Bronchial epithelial cell (primary cell): ENCODE measurements around the gene SNPH. TPM values are rescaled to one million over a fixed set of nuclear protein-coding genes. Genes with fewer than 3 reads are reported as not detected.

Source experiments
- DNase-seq: peaks from one replicate; pipeline ENCODE4 v3.0.0-alpha.2; 2010; ENCODE audit warnings: low read depth
- FAIRE-seq: peaks from 2 replicates; lab custom pipeline; 2011; peaks lifted over from hg19 to GRCh38; lab: Jason Lieb, UNC
- H3K27me3 ChIP-seq: 2 replicates; pipeline ENCODE4 v1.5.1; 2011; ENCODE audit warnings: low read length; ENCODE audit not compliant: control insufficient read depth, insufficient read depth
- H3K36me3 ChIP-seq: 2 replicates; pipeline ENCODE4 v1.5.1; 2011; ENCODE audit warnings: low read length; ENCODE audit not compliant: control insufficient read depth, insufficient read depth
- H3K4me3 ChIP-seq: 2 replicates; pipeline ENCODE4 v1.5.1; 2011; ENCODE audit warnings: mild to moderate bottlenecking, low read depth, low read length, control low read depth
- CTCF ChIP-seq: IDR thresholded peaks from 2 replicates; pipeline ENCODE4 v1.5.1; 2011; ENCODE audit warnings: mild to moderate bottlenecking, moderate library complexity, low read length, control low read depth, inconsistent platforms; ENCODE audit not compliant: insufficient read depth, severe bottlenecking
- total RNA-seq: library from RNA; depleted of rRNA; stranded (reverse); fragments of >200 nt; gene quantifications from 2 replicates; pipeline ENCODE4 v1.2.1, GENCODE V29; 2014

Gene SNPH
- total RNA-seq, 1 donor from 2014 or later: 1.8 TPM

GRCh38 chr20:1274485-1275311 lies 8.6 kb downstream of the SNPH start:
- no peak for FAIRE-seq
- no peak overlapping the region for H3K4me3 ChIP-seq
- no peak for DNase-seq
- no peaks in the 10 kb centered on the region for H3K36me3 ChIP-seq
- TF ChIP-seq CTCF: no peak
- H3K27me3 ChIP-seq: no peaks in the 10 kb centered on the region

- FAIRE-seq (no peak), DNase-seq (no peak)
- no peaks in the 10 kb centered on the region for H3K27me3 ChIP-seq
- TF ChIP-seq CTCF: no peak
- H3K4me3 ChIP-seq: no peak overlapping the region
- H3K36me3 ChIP-seq: no peaks in the 10 kb centered on the region
Measured at GRCh38 chr20:1275919-1276318, 9.8 kb downstream of the SNPH start.

- DNase-seq: no peak
- H3K27me3 ChIP-seq: no peaks in the 10 kb centered on the region
- TF ChIP-seq CTCF: no peak
- no peaks in the 10 kb centered on the region for H3K36me3 ChIP-seq
- H3K4me3 ChIP-seq: no peak overlapping the region
- FAIRE-seq: peak; percentile 99
Measured at GRCh38 chr20:1277529-1278322, 11.6 kb downstream of the SNPH start.

- Histone ChIP-seq H3K36me3 (no peaks in the 10 kb centered on the region), H3K4me3 (no peak overlapping the region), H3K27me3 (no peaks in the 10 kb centered on the region)
- no peak for TF ChIP-seq CTCF
- DNase-seq (no peak), FAIRE-seq (no peak)
Measured at GRCh38 chr20:1278993-1279392, 12.9 kb downstream of the SNPH start.

GRCh38 chr20:1280195-1281102 lies 14.4 kb downstream of the SNPH start:
- H3K4me3 ChIP-seq: no peak overlapping the region
- DNase-seq (no peak), FAIRE-seq (no peak)
- no peaks in the 10 kb centered on the region for H3K27me3 ChIP-seq
- no peaks in the 10 kb centered on the region for H3K36me3 ChIP-seq
- TF ChIP-seq CTCF: no peak
